Loucy (cell line): ENCODE measurements around the gene RORB.

Experiments used
- H2AFZ ChIP-seq: fragments of 200-600 bp; sonication (generic); 2 replicates; pipeline ENCODE4 v1.6.0; 2016; ENCODE audit warnings: antibody characterized with exemption, mild to moderate bottlenecking, low read length, moderate library complexity
- H3F3A ChIP-seq: fragments of 200-600 bp; 2 replicates; pipeline ENCODE4 v1.6.0; 2016; ENCODE audit warnings: antibody characterized with exemption, low read depth, mild to moderate bottlenecking
- H3K27me3 ChIP-seq: fragments of 200-600 bp; sonication (generic); 2 replicates; pipeline ENCODE4 v1.6.1; 2014; ENCODE audit warnings: low read length, mild to moderate bottlenecking; ENCODE audit not compliant: insufficient read depth, poor library complexity, severe bottlenecking
- H3K36me3 ChIP-seq: fragments of 200-600 bp; sonication (generic); 2 replicates; pipeline ENCODE4 v1.6.1; 2016; ENCODE audit warnings: low read length; ENCODE audit not compliant: insufficient read depth
- H3K4me1 ChIP-seq: fragments of 200-600 bp; sonication (generic); 2 replicates; pipeline ENCODE4 v1.5.1; 2014; ENCODE audit warnings: low read length, mild to moderate bottlenecking; ENCODE audit not compliant: insufficient read depth, poor library complexity, severe bottlenecking
- H3K4me2 ChIP-seq: fragments of 200-600 bp; sonication (generic); 2 replicates; pipeline ENCODE4 v1.6.0; 2014; ENCODE audit warnings: antibody characterized with exemption, low read length, low read depth, mild to moderate bottlenecking; ENCODE audit not compliant: poor library complexity, severe bottlenecking
- H3K4me3 ChIP-seq: fragments of 200-600 bp; sonication (generic); 2 replicates; pipeline ENCODE4 v1.5.1; 2014; ENCODE audit warnings: low read length, mild to moderate bottlenecking, mixed read lengths; ENCODE audit not compliant: poor library complexity, severe bottlenecking
- H3K79me2 ChIP-seq: fragments of 200-600 bp; sonication (generic); 2 replicates; pipeline ENCODE4 v1.6.1; 2014; ENCODE audit warnings: low read length; ENCODE audit not compliant: insufficient read depth
- H3K9ac ChIP-seq: fragments of 200-600 bp; sonication (generic); 2 replicates; pipeline ENCODE4 v1.6.0; 2014; ENCODE audit warnings: mild to moderate bottlenecking, low read depth, low read length, moderate library complexity; ENCODE audit not compliant: poor library complexity, severe bottlenecking
- H3K9me2 ChIP-seq: fragments of 200-600 bp; sonication (generic); replicated peaks from 2 replicates; pipeline ENCODE4 v1.6.1; 2016; ENCODE audit warnings: low read depth, low read length, mixed read lengths
- H3K9me3 ChIP-seq: fragments of 200-600 bp; sonication (generic); 2 replicates; pipeline ENCODE4 v1.6.1; 2014; ENCODE audit warnings: mild to moderate bottlenecking, antibody characterized with exemption, low read length, low read depth; ENCODE audit not compliant: insufficient read depth
- H4K20me1 ChIP-seq: fragments of 200-600 bp; sonication (generic); 2 replicates; pipeline ENCODE4 v1.6.0; 2014; ENCODE audit warnings: antibody characterized with exemption, low read length, mild to moderate bottlenecking; ENCODE audit not compliant: insufficient read depth, poor library complexity, severe bottlenecking
- EZH2phosphoT487 ChIP-seq: fragments of 200-600 bp; IDR thresholded peaks from 2 replicates; pipeline ENCODE4 v1.6.1; 2018; ENCODE audit warnings: antibody characterized with exemption, mild to moderate bottlenecking, moderate library complexity, borderline replicate concordance
- TF ChIP-seq, protein P1 (sequence below): fragments of 200-600 bp; sonication (generic); conservative IDR thresholded peaks from 2 replicates; pipeline ENCODE4 v1.5.1; 2014; ENCODE audit warnings: mild to moderate bottlenecking, antibody characterized with exemption, low read length

RORB gene

GRCh38 chr9:74577956-74578355 lies 80.8 kb downstream of the RORB start:
- no peak overlapping the region for H3K4me3 ChIP-seq
- no peak overlapping the region for H3K9ac ChIP-seq
- H2AFZ ChIP-seq = no peak overlapping the region
- H3K9me2 ChIP-seq = no peaks in the 10 kb centered on the region
- TF ChIP-seq EZH2phosphoT487 = no peak
- TF ChIP-seq, protein P1, sequence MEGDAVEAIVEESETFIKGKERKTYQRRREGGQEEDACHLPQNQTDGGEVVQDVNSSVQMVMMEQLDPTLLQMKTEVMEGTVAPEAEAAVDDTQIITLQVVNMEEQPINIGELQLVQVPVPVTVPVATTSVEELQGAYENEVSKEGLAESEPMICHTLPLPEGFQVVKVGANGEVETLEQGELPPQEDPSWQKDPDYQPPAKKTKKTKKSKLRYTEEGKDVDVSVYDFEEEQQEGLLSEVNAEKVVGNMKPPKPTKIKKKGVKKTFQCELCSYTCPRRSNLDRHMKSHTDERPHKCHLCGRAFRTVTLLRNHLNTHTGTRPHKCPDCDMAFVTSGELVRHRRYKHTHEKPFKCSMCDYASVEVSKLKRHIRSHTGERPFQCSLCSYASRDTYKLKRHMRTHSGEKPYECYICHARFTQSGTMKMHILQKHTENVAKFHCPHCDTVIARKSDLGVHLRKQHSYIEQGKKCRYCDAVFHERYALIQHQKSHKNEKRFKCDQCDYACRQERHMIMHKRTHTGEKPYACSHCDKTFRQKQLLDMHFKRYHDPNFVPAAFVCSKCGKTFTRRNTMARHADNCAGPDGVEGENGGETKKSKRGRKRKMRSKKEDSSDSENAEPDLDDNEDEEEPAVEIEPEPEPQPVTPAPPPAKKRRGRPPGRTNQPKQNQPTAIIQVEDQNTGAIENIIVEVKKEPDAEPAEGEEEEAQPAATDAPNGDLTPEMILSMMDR = peak; percentile 65
- H4K20me1 ChIP-seq = no peaks in the 10 kb centered on the region
- no peaks in the 10 kb centered on the region for H3K9me3 ChIP-seq
- H3K79me2 ChIP-seq = no peaks in the 10 kb centered on the region
- H3F3A ChIP-seq = no peaks in the 10 kb centered on the region
- H3K4me2 ChIP-seq = no peak overlapping the region
- no peaks in the 10 kb centered on the region for H3K27me3 ChIP-seq
- H3K4me1 ChIP-seq = no peaks in the 10 kb centered on the region
- H3K36me3 ChIP-seq = no peaks in the 10 kb centered on the region

- no peak overlapping the region for H3K4me2 ChIP-seq
- H2AFZ ChIP-seq = no peak overlapping the region
- no peaks in the 10 kb centered on the region for H3K9me3 ChIP-seq
- no peaks in the 10 kb centered on the region for H3K27me3 ChIP-seq
- no peaks in the 10 kb centered on the region for H3F3A ChIP-seq
- no peaks in the 10 kb centered on the region for H3K9me2 ChIP-seq
- no peak overlapping the region for H3K9ac ChIP-seq
- no peak for TF ChIP-seq EZH2phosphoT487
- no peaks in the 10 kb centered on the region for H3K36me3 ChIP-seq
- H3K79me2 ChIP-seq = no peaks in the 10 kb centered on the region
- no peaks in the 10 kb centered on the region for H4K20me1 ChIP-seq
- H3K4me1 ChIP-seq = peaks cover 8% of the 10 kb centered on the region
- no peak overlapping the region for H3K4me3 ChIP-seq
These were observed 92.4 kb downstream of the RORB start for GRCh38 chr9:74589576-74589975.

GRCh38 chr9:74595286-74595685 lies 98.2 kb downstream of the RORB start:
- Histone ChIP-seq H3K36me3 (no peaks in the 10 kb centered on the region), H3K79me2 (no peaks in the 10 kb centered on the region), H3K9me3 (no peaks in the 10 kb centered on the region), H3K9me2 (no peaks in the 10 kb centered on the region), H3K4me2 (no peak overlapping the region), H3F3A (no peaks in the 10 kb centered on the region), H3K27me3 (no peaks in the 10 kb centered on the region), H2AFZ (no peak overlapping the region), H4K20me1 (no peaks in the 10 kb centered on the region), H3K9ac (no peak overlapping the region), H3K4me3 (no peak overlapping the region), H3K4me1 (no peaks in the 10 kb centered on the region)
- TF ChIP-seq, protein P1 = no peak
- no peak for TF ChIP-seq EZH2phosphoT487

- Histone ChIP-seq H4K20me1 (no peaks in the 10 kb centered on the region), H3K27me3 (no peaks in the 10 kb centered on the region), H3K4me3 (no peak overlapping the region), H3K9me3 (no peaks in the 10 kb centered on the region), H3K4me2 (no peak overlapping the region), H3K9me2 (no peaks in the 10 kb centered on the region), H2AFZ (no peak overlapping the region), H3K79me2 (no peaks in the 10 kb centered on the region), H3K4me1 (no peaks in the 10 kb centered on the region), H3K9ac (no peak overlapping the region), H3F3A (no peaks in the 10 kb centered on the region), H3K36me3 (no peaks in the 10 kb centered on the region)
- TF ChIP-seq EZH2phosphoT487 = no peak
- TF ChIP-seq, protein P1 = no peak
These were observed 101.7 kb downstream of the RORB start for GRCh38 chr9:74598874-74599273.
